PC-3 (cell line): ENCODE results near the gene CFD.

Experiments
- CTCF ChIP-seq: fragments of 300-600 bp; sonication (generic); conservative IDR thresholded peaks from 2 replicates; pipeline ENCODE4 v1.5.1; 2017; ENCODE audit warnings: antibody characterized with exemption, low read depth, mild to moderate bottlenecking, low read length
- EZH2 ChIP-seq: fragments of 300-600 bp; sonication (generic); IDR thresholded peaks from one replicate; pipeline ENCODE4 v1.6.1; 2017; ENCODE audit warnings: antibody characterized with exemption, mild to moderate bottlenecking, low read length; ENCODE audit not compliant: unreplicated experiment
- EZH2phosphoT487 ChIP-seq: fragments of 300-600 bp; sonication (generic); IDR thresholded peaks from 2 replicates; pipeline ENCODE4 v1.6.1; 2018; ENCODE audit warnings: mild to moderate bottlenecking, antibody characterized with exemption, low read length, borderline replicate concordance

- no peak for TF ChIP-seq CTCF
- TF ChIP-seq EZH2: no peak
- TF ChIP-seq EZH2phosphoT487: no peak
Observed at GRCh38 chr19:866769-867300, 7.4 kb downstream of the CFD start.
